ENCODE data around the gene TCERG1L.
"Not testable (repeated sequence)": the region's sequence is repeated elsewhere in the genome, so short reads cannot be mapped to it uniquely, and the experiment has no call there.

Gene TCERG1L

DNA sequence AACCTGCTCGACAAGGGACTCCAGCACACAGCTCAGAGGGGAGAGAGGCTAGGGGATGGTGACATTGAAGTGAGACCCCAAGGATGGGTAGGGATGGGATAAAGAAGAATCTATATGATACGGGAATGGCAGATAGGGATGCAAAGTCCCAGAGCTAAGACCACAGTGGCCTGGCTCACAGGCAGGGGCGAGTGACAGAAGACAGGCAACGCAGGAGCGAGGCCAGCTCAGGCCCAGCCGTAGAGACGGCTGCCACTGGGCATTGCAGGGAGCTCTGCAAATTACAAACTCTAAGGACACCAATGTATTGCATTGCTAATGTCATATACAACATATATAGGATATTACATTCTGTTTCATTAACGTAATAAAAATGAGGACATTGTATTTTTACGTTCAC, 131.4 kb downstream of the TCERG1L start:
- DNase-seq = no peak
- H3K27me3 ChIP-seq (ENCODE audit: insufficient read depth, low read depth, severe bottlenecking) = no peaks in the 10 kb centered on the region
- no peaks in the 10 kb centered on the region for H3K9me3 ChIP-seq (ENCODE audit: severe bottlenecking)
- no peak overlapping the region for H3K4me3 ChIP-seq (ENCODE audit: low read depth, low read length)
- TF ChIP-seq CTCF (IDR thresholded peaks at IDR 0.05; ENCODE audit: low read depth, low read length) = no peak
- H3K36me3 ChIP-seq = no peaks in the 10 kb centered on the region
- no peak overlapping the region for H3K27ac ChIP-seq

DNA sequence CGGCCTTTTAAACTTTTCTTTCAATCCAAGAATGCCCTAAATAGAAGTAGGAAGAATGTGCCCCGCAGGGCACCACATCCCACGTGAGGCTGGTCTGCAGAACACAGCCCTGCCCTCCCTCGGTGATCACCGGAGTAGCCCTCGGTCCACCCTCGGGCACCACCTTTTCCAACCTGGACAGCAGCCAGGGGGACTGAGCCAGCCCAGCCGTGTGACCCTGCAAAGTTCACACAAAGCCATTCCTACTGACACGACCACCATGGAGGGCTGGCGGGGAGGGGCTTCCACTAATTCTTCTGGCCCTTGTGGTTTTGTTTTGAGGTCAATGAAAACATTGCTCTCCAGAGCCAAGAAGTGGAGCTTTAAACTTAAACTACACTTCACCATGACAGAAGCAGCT, 132.2 kb downstream of the TCERG1L start:
- no peaks in the 10 kb centered on the region for H3K27me3 ChIP-seq (ENCODE audit: insufficient read depth, low read depth, severe bottlenecking)
- no peak for DNase-seq
- H3K4me3 ChIP-seq (ENCODE audit: low read depth, low read length) = no peak overlapping the region
- no peak overlapping the region for H3K27ac ChIP-seq
- no peaks in the 10 kb centered on the region for H3K36me3 ChIP-seq
- H3K9me3 ChIP-seq (ENCODE audit: severe bottlenecking) = no peaks in the 10 kb centered on the region
- TF ChIP-seq CTCF (IDR thresholded peaks at IDR 0.05; ENCODE audit: low read depth, low read length) = no peak

DNA sequence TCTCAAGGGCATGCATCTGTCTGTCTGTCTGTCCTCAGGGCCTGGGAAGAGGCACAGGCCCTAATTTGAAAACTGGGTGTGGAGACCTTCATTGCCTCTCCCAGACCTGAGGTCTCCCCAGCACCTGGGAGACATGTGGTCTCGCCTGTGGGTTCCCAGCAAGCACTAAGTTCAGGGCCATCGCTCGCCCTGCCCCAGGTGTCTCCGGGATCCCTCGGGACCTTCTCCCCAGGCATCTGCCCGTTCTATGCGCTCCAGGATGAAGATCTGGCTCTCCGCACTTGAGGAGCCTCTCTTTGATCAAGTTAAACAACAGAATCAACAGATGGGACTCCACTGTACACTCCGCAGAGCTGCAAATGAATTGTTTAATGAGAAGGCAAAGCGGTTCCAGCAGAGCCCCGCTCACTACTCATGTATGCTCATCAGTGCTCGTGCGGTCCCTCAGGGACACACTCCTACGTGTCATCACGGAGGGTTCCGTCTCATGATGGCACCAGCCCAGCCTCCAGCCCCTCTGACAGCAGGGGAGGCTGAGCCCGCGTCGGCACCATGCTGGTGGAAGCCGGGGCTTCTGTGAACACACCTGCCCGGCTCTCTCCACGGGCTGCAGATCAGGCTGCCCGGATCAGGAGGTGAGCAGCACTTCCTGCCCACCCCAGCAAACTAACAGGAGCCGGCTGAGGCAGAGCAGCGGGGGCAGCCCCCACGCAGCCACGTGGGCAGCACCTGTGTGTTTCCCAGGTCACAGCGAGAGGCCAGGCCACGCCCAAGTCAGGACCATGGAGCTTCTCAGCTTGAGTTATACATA, 132.8 kb downstream of the TCERG1L start:
- no peak for DNase-seq
- no peaks in the 10 kb centered on the region for H3K36me3 ChIP-seq
- H3K27ac ChIP-seq = no peak overlapping the region
- H3K27me3 ChIP-seq (ENCODE audit: insufficient read depth, low read depth, severe bottlenecking) = no peaks in the 10 kb centered on the region
- no peaks in the 10 kb centered on the region for H3K9me3 ChIP-seq (ENCODE audit: severe bottlenecking)
- no peak overlapping the region for H3K4me3 ChIP-seq (ENCODE audit: low read depth, low read length)
- TF ChIP-seq CTCF (IDR thresholded peaks at IDR 0.05; ENCODE audit: low read depth, low read length) = no peak

GRCh38 chr10:131177431-131178327, 133.8 kb downstream of the TCERG1L start:
- Histone ChIP-seq H3K27ac (no peak overlapping the region), H3K4me3 (ENCODE audit: low read depth, low read length) (no peak overlapping the region), H3K27me3 (ENCODE audit: insufficient read depth, low read depth, severe bottlenecking) (no peaks in the 10 kb centered on the region), H3K9me3 (ENCODE audit: severe bottlenecking) (no peaks in the 10 kb centered on the region), H3K36me3 (no peaks in the 10 kb centered on the region)
- DNase-seq = no peak
- TF ChIP-seq CTCF (IDR thresholded peaks at IDR 0.05; ENCODE audit: low read depth, low read length) = no peak

- no peaks in the 10 kb centered on the region for H3K27me3 ChIP-seq (ENCODE audit: insufficient read depth, low read depth, severe bottlenecking)
- H3K4me3 ChIP-seq (ENCODE audit: low read depth, low read length) = no peak overlapping the region
- H3K27ac ChIP-seq = no peak overlapping the region
- TF ChIP-seq CTCF (IDR thresholded peaks at IDR 0.05; ENCODE audit: low read depth, low read length) = no peak
- H3K36me3 ChIP-seq = no peaks in the 10 kb centered on the region
- H3K9me3 ChIP-seq (ENCODE audit: severe bottlenecking) = no peaks in the 10 kb centered on the region
- DNase-seq = no peak
Measured at GRCh38 chr10:131176907-131177306, 134.6 kb downstream of the TCERG1L start.

DNA sequence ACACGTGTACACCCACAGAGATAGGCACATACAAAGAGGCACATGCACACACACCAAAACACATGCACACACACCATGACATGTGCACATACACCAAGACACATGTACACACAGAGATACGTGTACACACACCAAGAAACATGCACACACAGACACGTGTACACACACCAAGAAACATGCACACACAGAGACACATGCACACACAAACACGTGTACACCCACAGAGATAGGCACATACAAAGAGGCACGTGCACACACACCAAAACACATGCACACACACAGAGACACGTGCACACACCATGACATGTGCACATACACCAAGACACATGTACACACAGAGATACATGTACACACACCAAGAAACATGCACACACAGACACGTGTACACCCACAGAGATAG, 135.2 kb downstream of the TCERG1L start:
- H3K27ac ChIP-seq; H3K4me3 ChIP-seq (ENCODE audit: low read depth, low read length); H3K36me3 ChIP-seq; H3K9me3 ChIP-seq (ENCODE audit: severe bottlenecking); DNase-seq; H3K27me3 ChIP-seq (ENCODE audit: insufficient read depth, low read depth, severe bottlenecking): not testable (repeated sequence)

Data from WERI-Rb-1 (cell line).